GM12878 (cell line): Measurements from ENCODE around the gene NAP1L1. TPM values are rescaled to one million over a fixed set of nuclear protein-coding genes. Genes with fewer than 3 reads are reported as not detected.
A peak's percentile ranks its signal among the peaks of the same experiment; 100 is the strongest.

Experiments
- ATAC-seq: fragments of 200-7000 bp; cut with Tn5 transposase; 3 replicates; pipeline ENCODE4 v1.9.1; 2020; ENCODE audit warnings: mild to moderate bottlenecking, moderate library complexity
- BruUV-seq: library from RNA; stranded (reverse); fragments of 400-500 nt; replicated peaks from 2 replicates; lab custom pipeline; 2021; lab: Mats Ljungman, UMichigan
- CTCF ChIA-PET: fragments of 300-600 bp; sonication (Branson Sonifier 250); formaldehyde crosslinking; extraction: SDS; loops from one replicate; lab custom pipeline; 2021; ENCODE audit warnings: inconsistent platforms; lab: Yijun Ruan, JAX
- POLR2A ChIA-PET: fragments of 350-600 bp; formaldehyde crosslinking; extraction: SDS; loops from one replicate; lab custom pipeline; 2021; ENCODE audit warnings: inconsistent platforms; lab: Charles Lee
- RAD21 ChIA-PET: fragments of 300-600 bp; sonication (Branson Sonifier 250); formaldehyde crosslinking; loops from one replicate; lab custom pipeline; 2023; ENCODE audit warnings: antibody characterized with exemption; ENCODE audit not compliant: unreplicated experiment; lab: Charles Lee
- SMC1A ChIA-PET: fragments of 300-600 bp; sonication (Branson Sonifier 250); formaldehyde crosslinking; loops from one replicate; lab custom pipeline; 2023; ENCODE audit not compliant: unreplicated experiment, uncharacterized antibody; lab: Charles Lee
- DNase-seq: peaks from one replicate; pipeline ENCODE4 v3.0.0-alpha.2; 2011; ENCODE audit warnings: low read depth, low spot score
- FAIRE-seq: peaks from 3 replicates; lab custom pipeline; 2011; peaks lifted over from hg19 to GRCh38; lab: Jason Lieb, UNC
- H2AFZ ChIP-seq: 2 replicates; pipeline ENCODE4 v1.6.0; 2011; ENCODE audit warnings: low read depth, low read length, control low read depth; ENCODE audit not compliant: control insufficient read depth
- H3K27ac ChIP-seq: 2 replicates; pipeline ENCODE4 v1.5.1; 2011; ENCODE audit warnings: control low read depth; ENCODE audit not compliant: control insufficient read depth, insufficient read depth
- H3K27me3 ChIP-seq, 2 experiments: replicated peaks in 1 of 2; 2 replicates each; pipeline versions ENCODE4 v1.6.0 to v1.6.1; 2011; ENCODE audit warnings: low read length in 1 of 2; ENCODE audit not compliant: control insufficient read depth in 2 of 2, insufficient read depth in 2 of 2
- H3K36me3 ChIP-seq, 2 experiments: 2 replicates each; pipeline ENCODE4 v1.5.1; 2011; ENCODE audit warnings: low read length in 1 of 2; ENCODE audit not compliant: control insufficient read depth in 2 of 2, insufficient read depth in 2 of 2
- H3K4me1 ChIP-seq: 2 replicates; pipeline ENCODE4 v1.6.1; 2011; ENCODE audit warnings: mild to moderate bottlenecking, low read length, moderate library complexity, mixed read lengths; ENCODE audit not compliant: control insufficient read depth, insufficient read depth
- H3K4me2 ChIP-seq: 2 replicates; pipeline ENCODE4 v1.6.0; 2011; ENCODE audit warnings: control low read depth; ENCODE audit not compliant: control insufficient read depth, insufficient read depth
- H3K4me3 ChIP-seq: fragments of 200-600 bp; sonication (generic); 2 replicates; pipeline ENCODE4 v1.5.1; 2016
- H3K79me2 ChIP-seq: 2 replicates; pipeline ENCODE4 v1.6.0; 2011; ENCODE audit warnings: low read length; ENCODE audit not compliant: control insufficient read depth, insufficient read depth
- H3K9ac ChIP-seq: 2 replicates; pipeline ENCODE4 v1.8.0; 2011; ENCODE audit warnings: low read length, control low read depth, mixed read lengths; ENCODE audit not compliant: control insufficient read depth, insufficient read depth
- H3K9me3 ChIP-seq: replicated peaks from 3 replicates; pipeline ENCODE4 v1.5.1; 2011; ENCODE audit warnings: mild to moderate bottlenecking, low read length; ENCODE audit not compliant: control insufficient read depth, insufficient read depth
- H4K20me1 ChIP-seq: 2 replicates; pipeline ENCODE4 v1.6.0; 2011; ENCODE audit not compliant: control insufficient read depth, insufficient read depth
- BHLHE40 ChIP-seq, 2 experiments: fragments of 450-650 bp in 1 of 2; IDR thresholded peaks; 2 replicates each; pipeline ENCODE4 v1.6.1; 2011 to 2017; ENCODE audit warnings: low read depth in 2 of 2, borderline replicate concordance in 1 of 2, improper control_type of control experiment in 1 of 2, low read length in 1 of 2, mild to moderate bottlenecking in 1 of 2
- BMI1 ChIP-seq: fragments of 450-650 bp; IDR thresholded peaks from 2 replicates; pipeline ENCODE4 v1.6.1; 2016; ENCODE audit warnings: mild to moderate bottlenecking, moderate library complexity, borderline replicate concordance
- CHD4 ChIP-seq: fragments of 200-600 bp; sonication (generic); IDR thresholded peaks from 2 replicates; pipeline ENCODE4 v1.6.1; 2016; ENCODE audit warnings: mild to moderate bottlenecking
- EGR1 ChIP-seq, 2 experiments: IDR thresholded peaks; 1 replicate in 1 of 2; 2 replicates in 1 of 2; pipeline ENCODE4 v1.6.1; 2011 to 2012; ENCODE audit warnings: low read depth in 2 of 2, low read length in 2 of 2, borderline replicate concordance in 1 of 2, mild to moderate bottlenecking in 1 of 2, moderate library complexity in 1 of 2
- GABPA ChIP-seq: IDR thresholded peaks from 2 replicates; pipeline ENCODE4 v1.6.1; 2014; ENCODE audit warnings: antibody characterized with exemption, low read depth, mild to moderate bottlenecking, inconsistent platforms
- MTA3 ChIP-seq: IDR thresholded peaks from 2 replicates; pipeline ENCODE4 v1.6.1; 2012; ENCODE audit warnings: low read length, inconsistent platforms, borderline replicate concordance
- RUNX3 ChIP-seq: IDR thresholded peaks from 2 replicates; pipeline ENCODE4 v1.6.1; 2012; ENCODE audit warnings: low read length, inconsistent platforms
- SMC3 ChIP-seq: IDR thresholded peaks from 2 replicates; pipeline ENCODE4 v1.6.1; 2011; ENCODE audit warnings: low read length, improper control_type of control experiment, borderline replicate concordance
- SPI1 ChIP-seq: IDR thresholded peaks from 2 replicates; pipeline ENCODE4 v1.6.1; 2011; ENCODE audit warnings: low read depth, mild to moderate bottlenecking, low read length, moderate library complexity, borderline replicate concordance; ENCODE audit not compliant: insufficient read depth
- SUZ12 ChIP-seq: fragments of 200-600 bp; sonication (generic); IDR thresholded peaks from one replicate; pipeline ENCODE4 v1.6.1; 2018; ENCODE audit warnings: antibody characterized with exemption, mild to moderate bottlenecking; ENCODE audit not compliant: unreplicated experiment
- WRNIP1 ChIP-seq: IDR thresholded peaks from 2 replicates; pipeline ENCODE4 v1.6.1; 2011; ENCODE audit warnings: low read depth, low read length, improper control_type of control experiment, borderline replicate concordance
- ZNF207 ChIP-seq: fragments of 450-650 bp; IDR thresholded peaks from 2 replicates; pipeline ENCODE4 v1.6.1; 2014; ENCODE audit warnings: antibody characterized with exemption, mild to moderate bottlenecking, borderline replicate concordance
- WGBS: methylation state at CpG from one replicate; pipeline ENCODE4 v1.1.6; 2016; ENCODE audit warnings: low lambda C conversion rate; ENCODE audit not compliant: insufficient replicate concordance, insufficient coverage; ENCODE audit errors: missing lambda C conversion rate; 5-methylcytosine and 5-hydroxymethylcytosine counted together
- in situ Hi-C: fragments of 300-500 bp; cut with MboI; formaldehyde crosslinking; loops from 9 replicates; pipeline ENCODE4 v1.14.3; 2018; ENCODE audit warnings: mixed read lengths
- intact Hi-C: fragments of 100-400 bp; cut with micrococcal nuclease; formaldehyde crosslinking; loops from one replicate; pipeline ENCODE4 v1.14.2; 2022; ENCODE audit not compliant: unreplicated experiment
- polyA plus RNA-seq, 11 experiments: library from polyadenylated mRNA; depleted of rRNA in 4 of 11; unstranded in 6 of 11; stranded (reverse) in 5 of 11; fragments of >200 nt; fragmentation: Nextera tagmentation in 4 of 11; fragmentation: Illumina TruSeq in 1 of 11; extraction: Ambion mirVana in 4 of 11; extraction: Trizol in 1 of 11; gene quantifications; 1 replicate in 1 of 11; 2 replicates in 10 of 11; pipeline versions ENCODE4 v1.2.1 to v1.2.3, GENCODE V29; 2011 to 2016; ENCODE audit warnings: inconsistent platforms in 2 of 11, missing spikeins in 2 of 11, low read depth in 1 of 11
- total RNA-seq, 4 experiments: library from RNA; depleted of rRNA in 3 of 4; stranded (reverse); fragments of >200 nt in 3 of 4; fragmentation: Illumina TruSeq in 1 of 4; extraction: Trizol in 1 of 4; gene quantifications; 2 replicates each; pipeline versions ENCODE4 v1.2.1 to v1.2.3, GENCODE V29; 2013 to 2021
- TF ChIP-seq, protein P1 (sequence below): fragments of 450-650 bp; IDR thresholded peaks from 2 replicates; pipeline ENCODE4 v1.6.1; 2017; ENCODE audit warnings: mild to moderate bottlenecking
- TF ChIP-seq, protein P2 (sequence below): fragments of 450-650 bp; IDR thresholded peaks from 2 replicates; pipeline ENCODE4 v1.6.1; 2016; ENCODE audit warnings: mild to moderate bottlenecking, moderate library complexity, borderline replicate concordance
- TF ChIP-seq, protein P3 (sequence below), 3 experiments: IDR thresholded peaks in 2 of 3; conservative IDR thresholded peaks in 1 of 3; 2 replicates each; pipeline ENCODE4 v1.5.1; 2011; ENCODE audit warnings: low read depth in 3 of 3, low read length in 3 of 3, mild to moderate bottlenecking in 3 of 3, control low read depth in 2 of 3, moderate library complexity in 2 of 3, inconsistent platforms in 1 of 3, mixed read lengths in 1 of 3; ENCODE audit not compliant: control insufficient read depth in 2 of 3, insufficient read depth in 1 of 3; ENCODE audit errors: extremely low read depth in 1 of 3

NAP1L1 gene
- total and polyA plus RNA-seq, 10 of the 15 experiments (the other 5 are each of a cell fraction or from before 2014, with no cell fraction given) = 256 to 1,036 (median 536) TPM

- intact Hi-C loops = loop anchor here (2.0 to 10.0 kb wide), 3 partner anchors 263 to 679 kb away; partner anchors contain the start of genes BBS10 and ZDHHC17
- Histone ChIP-seq H3K4me3 (peak overlapping the region; percentile 74), H3K4me1 (peaks cover 11% of the 10 kb centered on the region), H3K79me2 (peaks cover 39% of the 10 kb centered on the region), H3K9me3 (no peaks in the 10 kb centered on the region), H3K4me2 (peak overlapping the region; percentile 48), H2AFZ (peak overlapping the region; percentile 85), H3K27ac (peak overlapping the region; percentile 65), H3K9ac (peak overlapping the region; percentile 54; the same call in 1 of the 2 replicates), H4K20me1 (no peaks in the 10 kb centered on the region), H3K27me3 (no peaks in the 10 kb centered on the region), H3K36me3 (no peaks in the 10 kb centered on the region)
- FAIRE-seq (no peak), DNase-seq (no peak), ATAC-seq (peak; percentile 1; the same call in 1 of the 3 replicates)
- WGBS = 1% methylated on average over 5 of the region's 5 CpGs
- ChIA-PET RAD21 (interaction anchor here (1.0 to 1.8 kb wide), 3 partner anchors 59 to 262 kb away, joined by 3 to 7 read pairs (median 4); no protein-coding TSS in a partner anchor), POLR2A (interaction anchor here (1.0 to 3.6 kb wide), 2 partner anchors 55 to 263 kb away, joined by 3 to 14 read pairs; partner anchors contain the start of genes BBS10 and PHLDA1), CTCF (interaction anchor here (1.0 to 2.6 kb wide), 2 partner anchors 260 to 371 kb away, joined by 3 to 10 read pairs; no protein-coding TSS in a partner anchor), SMC1A (interaction anchor here (0.6 to 1.0 kb wide), 3 partner anchors 262 to 287 kb away, joined by 3 to 5 read pairs (median 3); partner anchors contain the start of gene BBS10)
- in situ Hi-C loops = loop anchor here (5.0 to 25.0 kb wide), 2 partner anchors 72 to 977 kb away; partner anchors contain the start of gene E2F7
- no TSS peak for BruUV-seq
- no peak for TF ChIP-seq MTA3
- no peak for TF ChIP-seq BHLHE40 (IDR thresholded peaks at IDR 0.05; ENCODE audit: borderline replicate concordance in 1 of 2, low read depth in 2 of 2, low read length in 1 of 2)
- TF ChIP-seq EGR1 (IDR thresholded peaks at IDR 0.05; ENCODE audit: borderline replicate concordance in 1 of 2, low read depth in 2 of 2, low read length in 2 of 2) = no peak
- TF ChIP-seq, protein P1, sequence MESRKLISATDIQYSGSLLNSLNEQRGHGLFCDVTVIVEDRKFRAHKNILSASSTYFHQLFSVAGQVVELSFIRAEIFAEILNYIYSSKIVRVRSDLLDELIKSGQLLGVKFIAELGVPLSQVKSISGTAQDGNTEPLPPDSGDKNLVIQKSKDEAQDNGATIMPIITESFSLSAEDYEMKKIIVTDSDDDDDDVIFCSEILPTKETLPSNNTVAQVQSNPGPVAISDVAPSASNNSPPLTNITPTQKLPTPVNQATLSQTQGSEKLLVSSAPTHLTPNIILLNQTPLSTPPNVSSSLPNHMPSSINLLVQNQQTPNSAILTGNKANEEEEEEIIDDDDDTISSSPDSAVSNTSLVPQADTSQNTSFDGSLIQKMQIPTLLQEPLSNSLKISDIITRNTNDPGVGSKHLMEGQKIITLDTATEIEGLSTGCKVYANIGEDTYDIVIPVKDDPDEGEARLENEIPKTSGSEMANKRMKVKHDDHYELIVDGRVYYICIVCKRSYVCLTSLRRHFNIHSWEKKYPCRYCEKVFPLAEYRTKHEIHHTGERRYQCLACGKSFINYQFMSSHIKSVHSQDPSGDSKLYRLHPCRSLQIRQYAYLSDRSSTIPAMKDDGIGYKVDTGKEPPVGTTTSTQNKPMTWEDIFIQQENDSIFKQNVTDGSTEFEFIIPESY = no peak
- TF ChIP-seq BMI1 = no peak
- no peak for TF ChIP-seq SPI1
- no peak for TF ChIP-seq SMC3
- TF ChIP-seq, protein P2, sequence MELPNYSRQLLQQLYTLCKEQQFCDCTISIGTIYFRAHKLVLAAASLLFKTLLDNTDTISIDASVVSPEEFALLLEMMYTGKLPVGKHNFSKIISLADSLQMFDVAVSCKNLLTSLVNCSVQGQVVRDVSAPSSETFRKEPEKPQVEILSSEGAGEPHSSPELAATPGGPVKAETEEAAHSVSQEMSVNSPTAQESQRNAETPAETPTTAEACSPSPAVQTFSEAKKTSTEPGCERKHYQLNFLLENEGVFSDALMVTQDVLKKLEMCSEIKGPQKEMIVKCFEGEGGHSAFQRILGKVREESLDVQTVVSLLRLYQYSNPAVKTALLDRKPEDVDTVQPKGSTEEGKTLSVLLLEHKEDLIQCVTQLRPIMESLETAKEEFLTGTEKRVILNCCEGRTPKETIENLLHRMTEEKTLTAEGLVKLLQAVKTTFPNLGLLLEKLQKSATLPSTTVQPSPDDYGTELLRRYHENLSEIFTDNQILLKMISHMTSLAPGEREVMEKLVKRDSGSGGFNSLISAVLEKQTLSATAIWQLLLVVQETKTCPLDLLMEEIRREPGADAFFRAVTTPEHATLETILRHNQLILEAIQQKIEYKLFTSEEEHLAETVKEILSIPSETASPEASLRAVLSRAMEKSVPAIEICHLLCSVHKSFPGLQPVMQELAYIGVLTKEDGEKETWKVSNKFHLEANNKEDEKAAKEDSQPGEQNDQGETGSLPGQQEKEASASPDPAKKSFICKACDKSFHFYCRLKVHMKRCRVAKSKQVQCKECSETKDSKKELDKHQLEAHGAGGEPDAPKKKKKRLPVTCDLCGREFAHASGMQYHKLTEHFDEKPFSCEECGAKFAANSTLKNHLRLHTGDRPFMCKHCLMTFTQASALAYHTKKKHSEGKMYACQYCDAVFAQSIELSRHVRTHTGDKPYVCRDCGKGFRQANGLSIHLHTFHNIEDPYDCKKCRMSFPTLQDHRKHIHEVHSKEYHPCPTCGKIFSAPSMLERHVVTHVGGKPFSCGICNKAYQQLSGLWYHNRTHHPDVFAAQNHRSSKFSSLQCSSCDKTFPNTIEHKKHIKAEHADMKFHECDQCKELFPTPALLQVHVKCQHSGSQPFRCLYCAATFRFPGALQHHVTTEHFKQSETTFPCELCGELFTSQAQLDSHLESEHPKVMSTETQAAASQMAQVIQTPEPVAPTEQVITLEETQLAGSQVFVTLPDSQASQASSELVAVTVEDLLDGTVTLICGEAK = no peak
- TF ChIP-seq WRNIP1 = no peak
- no peak for TF ChIP-seq SUZ12
- peak; percentile 81 for TF ChIP-seq RUNX3
- no peak for TF ChIP-seq ZNF207
- no peak for TF ChIP-seq GABPA
- TF ChIP-seq CHD4 = no peak
- TF ChIP-seq, protein P3, sequence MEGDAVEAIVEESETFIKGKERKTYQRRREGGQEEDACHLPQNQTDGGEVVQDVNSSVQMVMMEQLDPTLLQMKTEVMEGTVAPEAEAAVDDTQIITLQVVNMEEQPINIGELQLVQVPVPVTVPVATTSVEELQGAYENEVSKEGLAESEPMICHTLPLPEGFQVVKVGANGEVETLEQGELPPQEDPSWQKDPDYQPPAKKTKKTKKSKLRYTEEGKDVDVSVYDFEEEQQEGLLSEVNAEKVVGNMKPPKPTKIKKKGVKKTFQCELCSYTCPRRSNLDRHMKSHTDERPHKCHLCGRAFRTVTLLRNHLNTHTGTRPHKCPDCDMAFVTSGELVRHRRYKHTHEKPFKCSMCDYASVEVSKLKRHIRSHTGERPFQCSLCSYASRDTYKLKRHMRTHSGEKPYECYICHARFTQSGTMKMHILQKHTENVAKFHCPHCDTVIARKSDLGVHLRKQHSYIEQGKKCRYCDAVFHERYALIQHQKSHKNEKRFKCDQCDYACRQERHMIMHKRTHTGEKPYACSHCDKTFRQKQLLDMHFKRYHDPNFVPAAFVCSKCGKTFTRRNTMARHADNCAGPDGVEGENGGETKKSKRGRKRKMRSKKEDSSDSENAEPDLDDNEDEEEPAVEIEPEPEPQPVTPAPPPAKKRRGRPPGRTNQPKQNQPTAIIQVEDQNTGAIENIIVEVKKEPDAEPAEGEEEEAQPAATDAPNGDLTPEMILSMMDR (IDR thresholded peaks at IDR 0.05 in 2 of 3, conservative IDR thresholded peaks at IDR 0.05 in 1 of 3; ENCODE audit: control insufficient read depth in 2 of 3, extremely low read depth in 1 of 3, insufficient read depth in 1 of 3, low read depth in 3 of 3, low read length in 3 of 3) = no peak
Observed at GRCh38 chr12:76085520-76085868, 1.0 kb upstream of the NAP1L1 start.
